Fibroblast of skin of back (primary cell): ENCODE data around the gene TFCP2L1.

Source experiments
- DNase-seq: peaks from one replicate; pipeline ENCODE4 v3.0.0-alpha.2; 2013

TFCP2L1 gene

DNA sequence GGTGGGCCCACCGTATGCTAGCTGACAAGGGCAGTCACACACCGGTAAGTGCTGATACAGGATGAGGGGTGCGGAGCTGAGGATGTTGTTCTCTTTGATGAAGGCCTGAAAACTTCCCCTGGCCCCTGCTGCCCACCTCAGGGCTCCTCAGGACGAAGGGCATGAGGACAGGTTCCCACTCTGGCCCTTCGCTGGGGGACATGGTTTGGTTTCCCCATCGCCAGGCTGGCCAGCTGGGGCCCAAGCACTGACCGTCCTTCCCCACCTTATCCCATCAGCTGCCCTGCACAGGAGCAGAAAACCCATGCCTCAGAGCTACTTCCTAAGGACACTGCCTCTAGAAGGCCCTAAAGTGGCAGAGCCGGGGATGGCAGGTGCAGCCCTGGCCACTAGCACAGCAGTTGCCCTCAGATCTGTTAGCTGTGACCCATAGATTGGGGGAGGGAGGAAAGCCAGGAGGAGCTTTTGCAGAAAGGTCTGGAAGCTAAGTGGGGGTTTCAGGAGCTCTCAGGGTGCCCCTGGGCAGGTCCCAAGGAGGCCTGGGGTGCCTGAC, 66.5 kb downstream of the TFCP2L1 start:
- DNase-seq: no peak

GRCh38 chr2:121217627-121218026, 67.4 kb downstream of the TFCP2L1 start:
- no peak for DNase-seq

GRCh38 chr2:121214296-121214695, 70.7 kb downstream of the TFCP2L1 start:
- DNase-seq: no peak

DNA sequence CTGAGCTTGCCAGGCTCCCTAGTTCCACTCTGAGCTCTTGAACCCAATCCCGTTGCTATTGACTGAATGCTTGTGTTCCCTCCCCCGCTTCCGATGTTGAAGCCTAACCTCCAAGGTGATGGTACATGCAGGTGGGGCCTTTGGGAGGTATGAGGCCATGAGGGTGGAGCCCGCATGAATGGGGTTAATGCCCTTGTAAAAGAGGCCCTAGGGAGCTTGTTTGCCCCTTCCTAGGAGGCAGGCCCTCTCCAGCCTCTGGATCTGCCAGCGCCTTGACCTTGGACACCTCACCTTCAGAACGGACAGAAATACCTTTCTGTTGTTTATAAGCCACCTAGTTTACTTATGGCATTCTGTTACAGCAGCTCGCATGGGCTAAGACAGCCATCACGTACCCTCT, 71.6 kb downstream of the TFCP2L1 start:
- no peak for DNase-seq

GRCh38 chr2:121212661-121213325, 72.2 kb downstream of the TFCP2L1 start:
- no peak for DNase-seq

DNA sequence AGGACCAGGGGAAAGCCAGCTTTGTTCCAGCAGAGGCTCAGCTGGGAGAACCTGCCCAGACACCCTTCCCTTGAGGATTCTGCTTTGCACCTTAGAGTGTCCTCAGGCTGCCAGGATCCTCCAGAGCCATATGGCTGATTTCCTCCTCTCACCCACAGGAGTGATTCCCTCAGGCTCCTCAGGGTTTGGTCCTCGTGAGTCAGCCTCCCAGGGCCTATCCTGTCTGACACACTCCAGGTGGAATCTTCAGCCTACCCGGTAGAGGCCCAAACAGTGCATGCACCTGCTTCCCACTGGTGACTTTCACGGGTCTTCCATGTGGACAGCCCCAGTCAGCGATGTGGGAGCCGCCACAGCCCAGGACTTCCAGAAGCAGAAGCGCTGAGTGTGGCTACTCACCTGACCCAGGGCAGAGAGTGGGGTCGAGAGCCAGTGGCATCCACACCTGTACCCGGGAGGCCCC, 73.3 kb downstream of the TFCP2L1 start:
- DNase-seq: no peak

DNA sequence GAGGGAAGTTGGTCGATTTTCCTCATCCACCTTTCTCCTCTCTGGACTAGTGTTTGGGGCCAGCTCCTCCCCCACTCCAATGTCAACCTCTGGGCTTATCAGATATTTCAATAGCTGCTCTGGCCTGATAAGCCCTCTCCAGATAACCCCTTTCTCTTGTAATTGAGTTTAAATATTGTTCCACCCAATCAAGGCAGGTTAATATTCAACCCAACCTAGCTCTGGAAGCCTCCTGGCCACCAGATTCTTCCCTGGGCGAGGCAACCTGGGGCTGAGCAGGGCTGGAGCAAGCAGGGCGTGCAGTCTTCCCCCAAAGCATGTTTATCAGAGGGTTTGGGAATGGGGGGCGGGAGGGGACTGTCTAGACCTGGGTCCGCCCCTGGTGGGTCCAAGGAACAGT, 73.8 kb downstream of the TFCP2L1 start:
- no peak for DNase-seq

- DNase-seq: no peak
Observed at GRCh38 chr2:121210691-121211090, 74.3 kb downstream of the TFCP2L1 start.

GRCh38 chr2:121209014-121209610, 75.9 kb downstream of the TFCP2L1 start:
- DNase-seq: no peak

- DNase-seq: no peak
Observed at GRCh38 chr2:121207494-121207893, 77.5 kb downstream of the TFCP2L1 start.

- peak; percentile 88 for DNase-seq
Observed at GRCh38 chr2:121205321-121205942, 79.6 kb downstream of the TFCP2L1 start.

- DNase-seq: no peak
Observed at GRCh38 chr2:121203591-121204249, 81.3 kb downstream of the TFCP2L1 start.

DNA sequence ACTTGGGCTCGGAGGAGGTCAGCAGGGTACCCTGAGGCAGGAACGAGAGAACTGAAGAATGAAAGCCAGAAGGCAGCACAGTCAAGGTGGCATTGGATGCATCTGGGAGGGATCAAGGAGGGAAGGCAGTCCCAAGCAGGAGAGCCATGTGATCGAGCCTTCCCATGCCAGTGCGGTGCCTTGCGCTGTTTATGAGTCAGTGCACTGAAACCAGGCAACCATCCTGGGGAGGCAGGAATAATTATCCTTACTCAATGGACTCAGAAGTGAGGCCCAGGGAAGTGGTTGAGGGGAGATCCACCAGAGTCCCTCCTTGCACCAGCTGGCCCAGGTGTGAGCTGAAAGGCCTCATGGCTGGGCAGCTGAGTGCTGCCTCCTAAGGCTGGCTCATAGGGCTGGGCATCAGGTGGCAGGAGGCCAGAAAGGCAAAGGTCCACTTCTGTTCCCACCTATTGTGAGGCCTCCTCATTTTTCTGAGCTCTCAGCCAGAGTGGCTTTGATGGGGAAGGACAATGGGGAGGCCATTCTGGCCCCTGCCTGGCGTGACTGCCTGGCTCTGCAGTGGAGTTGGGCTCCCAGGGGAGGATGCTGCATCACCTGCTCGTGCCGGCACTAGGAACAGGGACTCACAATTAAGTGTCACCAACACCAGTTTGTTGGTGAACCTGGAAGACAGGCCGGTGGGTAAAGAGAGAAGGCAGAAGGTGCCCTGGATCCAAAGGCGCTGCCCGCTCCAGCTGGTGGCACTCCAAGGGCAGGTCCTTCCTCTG, 82.3 kb downstream of the TFCP2L1 start:
- no peak for DNase-seq

DNA sequence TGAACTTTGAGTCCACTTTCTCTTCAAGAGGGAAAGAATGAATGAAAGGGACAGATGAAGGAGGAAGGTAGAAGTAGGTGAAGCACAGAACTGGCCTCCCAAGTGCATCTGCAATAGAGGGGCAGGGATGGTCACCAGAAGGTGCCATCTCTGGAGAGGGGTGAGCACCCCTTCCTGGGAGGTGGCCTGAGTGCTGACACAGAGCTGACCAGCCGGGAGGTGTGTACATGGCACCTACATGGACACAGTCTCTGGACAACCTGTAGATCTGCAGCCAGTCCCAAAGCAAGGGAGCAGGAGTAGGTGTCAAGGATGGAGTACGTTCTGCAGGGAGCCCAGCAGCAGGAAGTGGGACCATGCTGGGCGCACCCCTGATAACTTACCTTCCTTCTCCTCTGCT, 83.2 kb downstream of the TFCP2L1 start:
- DNase-seq: no peak

DNA sequence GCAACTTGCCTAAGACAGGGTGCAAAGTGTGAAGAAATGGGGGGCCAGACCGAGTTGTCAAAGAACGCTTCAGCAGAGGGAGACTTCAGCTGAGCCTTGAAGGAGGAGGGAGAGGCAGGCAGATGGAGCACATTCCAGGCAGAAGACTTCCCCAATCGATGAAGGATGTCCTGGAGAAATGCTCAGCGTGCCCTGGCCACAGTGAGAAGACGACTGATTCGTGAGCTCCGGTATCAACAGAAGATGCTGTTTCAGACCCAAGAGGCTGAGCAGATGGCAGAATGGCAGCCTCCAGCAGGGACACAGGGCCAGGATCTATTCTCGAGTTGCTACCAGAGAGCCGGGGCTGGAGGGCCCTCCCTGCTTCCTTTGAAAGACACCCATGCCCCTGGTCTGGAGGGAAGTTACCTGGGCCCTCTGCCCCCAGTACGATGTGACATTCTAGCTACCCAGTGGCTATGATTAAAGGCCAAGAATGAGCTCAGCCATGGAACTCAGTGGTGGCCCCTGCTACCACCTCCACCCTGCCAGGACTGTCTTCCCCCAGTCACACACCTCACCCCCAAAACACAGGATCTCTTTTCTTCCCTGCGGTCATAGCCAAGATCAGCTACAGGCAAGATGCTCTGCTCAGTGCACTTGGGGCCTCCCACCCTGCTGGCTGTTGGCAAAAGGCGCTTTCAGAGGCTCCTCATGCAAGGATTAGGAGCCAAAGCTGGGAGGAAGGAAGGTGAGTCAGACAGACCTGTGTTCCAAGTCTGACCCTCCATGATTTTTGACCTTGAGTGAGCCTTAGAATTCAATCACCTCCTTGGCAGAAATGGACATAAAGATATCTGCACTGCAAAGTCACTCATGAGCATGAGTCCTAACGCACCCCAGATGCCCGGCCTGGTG, 84.3 kb downstream of the TFCP2L1 start:
- no peak for DNase-seq

DNA sequence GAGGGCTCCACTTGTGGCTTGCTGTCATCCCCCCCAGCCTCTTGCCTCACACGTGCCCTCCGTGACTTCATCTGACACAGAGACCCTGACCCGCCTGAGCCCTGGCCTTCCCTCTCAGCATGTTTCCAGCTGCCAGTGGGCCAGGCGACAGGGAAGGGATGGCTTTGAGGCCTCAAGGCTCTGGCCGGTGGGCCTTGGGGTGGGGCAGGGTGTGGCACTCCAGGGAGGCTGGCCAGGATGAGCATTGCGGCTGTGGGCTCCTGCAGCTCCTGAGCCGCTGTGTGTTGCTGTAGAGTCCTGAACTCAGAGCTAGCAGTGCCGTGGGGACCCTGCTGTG, 85.0 kb downstream of the TFCP2L1 start:
- no peak for DNase-seq

DNA sequence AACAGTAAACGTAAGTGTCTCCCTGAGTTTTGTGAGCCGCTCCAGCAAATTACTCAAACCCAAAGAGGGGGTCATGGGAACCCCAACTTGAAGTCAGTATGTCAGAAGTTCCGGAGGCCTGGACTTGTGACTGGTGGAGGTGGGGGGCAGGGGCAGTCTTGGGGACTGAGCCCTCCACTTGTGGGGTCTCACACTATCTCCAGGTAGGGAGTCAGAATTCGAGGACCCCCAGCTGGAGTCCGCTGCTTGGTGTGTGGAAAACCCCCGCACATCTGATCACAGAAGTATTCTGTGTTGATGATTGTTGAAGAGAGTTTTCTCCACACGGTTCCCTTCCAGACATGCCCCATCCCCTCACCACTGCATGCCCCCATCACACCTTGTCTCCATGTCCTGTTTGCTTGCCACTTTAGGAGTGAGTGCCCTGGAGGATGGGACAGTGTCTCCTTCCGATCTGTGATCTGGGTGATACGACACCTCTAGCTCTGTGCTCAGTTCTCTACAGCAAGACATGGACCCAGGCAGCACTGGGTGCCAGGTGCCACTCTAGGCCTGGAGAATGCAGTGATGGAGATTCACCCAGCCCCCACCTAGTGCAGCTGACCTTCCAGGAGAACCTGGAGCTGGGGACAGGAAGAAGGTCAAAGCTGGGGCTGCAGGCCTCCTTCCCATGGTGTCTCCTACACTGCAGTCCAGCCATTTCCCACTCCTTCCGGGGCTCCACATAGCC, 85.6 kb downstream of the TFCP2L1 start:
- DNase-seq: no peak

- peak; percentile 63 for DNase-seq
Observed at GRCh38 chr2:121197369-121198091, 87.5 kb downstream of the TFCP2L1 start.

GRCh38 chr2:121196849-121197155, 88.2 kb downstream of the TFCP2L1 start:
- DNase-seq: no peak

- no peak for DNase-seq
Observed at GRCh38 chr2:121196132-121196848, 88.7 kb downstream of the TFCP2L1 start.
